NCI-H146 treated with DMSO at 0.1 percent for 48 hours (cell line): ENCODE data around the gene HMGB1.

ENCODE experiments used
- DNase-seq: peaks from one replicate; lab custom pipeline; 2025; ENCODE audit not compliant: unreplicated experiment; lab: John Stamatoyannopoulos, UW

The HMGB1 gene

GRCh38 chr13:30406779-30407416, 58.8 kb downstream of the HMGB1 start:
- no peak for DNase-seq
